Type B pancreatic cell (in vitro differentiated cells): ENCODE measurements around the gene CNTF. TPM values are rescaled to one million over a fixed set of nuclear protein-coding genes. Genes with fewer than 3 reads are reported as not detected.
A peak's percentile ranks its signal among the peaks of the same experiment; 100 is the strongest.

Experiments
- DNase-seq: peaks from one replicate; pipeline ENCODE4 v3.0.0; 2021; ENCODE audit warnings: mixed read lengths; ENCODE audit not compliant: unreplicated experiment; ENCODE audit errors: extremely low spot score
- H3K27ac Mint-ChIP-seq: 2 replicates; pipeline ENCODE4 v1.8.0; 2021; ENCODE audit warnings: mild to moderate bottlenecking, mixed read lengths
- H3K27me3 Mint-ChIP-seq: 2 replicates; pipeline ENCODE4 v1.8.0; 2021; ENCODE audit warnings: mixed read lengths
- H3K36me3 Mint-ChIP-seq: 2 replicates; pipeline ENCODE4 v1.8.0; 2021; ENCODE audit warnings: mixed read lengths
- H3K4me1 Mint-ChIP-seq: one replicate; pipeline ENCODE4 v1.8.0; 2021; ENCODE audit warnings: mixed read lengths; ENCODE audit not compliant: unreplicated experiment
- H3K4me3 Mint-ChIP-seq: 2 replicates; pipeline ENCODE4 v1.8.0; 2021; ENCODE audit warnings: mild to moderate bottlenecking, mixed read lengths
- H3K9me3 Mint-ChIP-seq: 2 replicates; pipeline ENCODE4 v1.8.0; 2021; ENCODE audit warnings: mixed read lengths
- CTCF ChIP-seq: fragments of 200-600 bp; sonication (generic); conservative IDR thresholded peaks from 2 replicates; pipeline ENCODE4 v1.5.0; 2021; ENCODE audit warnings: antibody characterized with exemption, mild to moderate bottlenecking
- total RNA-seq: library from RNA; stranded (reverse); gene quantifications from 2 replicates; pipeline ENCODE4 v1.2.1, GENCODE V29; 2021; ENCODE audit warnings: low replicate concordance

The CNTF gene
- total RNA-seq, 1 donor from 2014 or later, result 2.0 TPM

- no peak for TF ChIP-seq CTCF
- Mint-ChIP-seq H3K4me1 (peaks cover 20% of the 10 kb centered on the region), H3K36me3 (no peaks in the 10 kb centered on the region), H3K9me3 (no peaks in the 10 kb centered on the region), H3K4me3 (peak overlapping the region; percentile 98), H3K27ac (peak overlapping the region; percentile 100), H3K27me3 (no peaks in the 10 kb centered on the region)
- DNase-seq, result no peak
These were observed 44.8 kb upstream of the CNTF start for GRCh38 chr11:58577555-58578135.

GRCh38 chr11:58578136-58578634, 44.3 kb upstream of the CNTF start:
- H3K9me3 Mint-ChIP-seq, result no peaks in the 10 kb centered on the region
- TF ChIP-seq CTCF, result no peak
- peak overlapping the region; percentile 98 for H3K4me3 Mint-ChIP-seq
- DNase-seq, result peak; percentile 96
- peak overlapping the region; percentile 100 for H3K27ac Mint-ChIP-seq
- H3K36me3 Mint-ChIP-seq, result no peaks in the 10 kb centered on the region
- no peaks in the 10 kb centered on the region for H3K27me3 Mint-ChIP-seq
- H3K4me1 Mint-ChIP-seq, result peaks cover 23% of the 10 kb centered on the region

- H3K36me3 Mint-ChIP-seq, result no peaks in the 10 kb centered on the region
These were observed 43.8 kb upstream of the CNTF start, which contains the start of gene ZFP91 for GRCh38 chr11:58578635-58579191. ZFP91 (plus strand) TSS chr11:58579063; CDS start chr11:58579282, 219 bp downstream.

GRCh38 chr11:58579192-58580129, 43.0 kb upstream of the CNTF start:
- peak; percentile 78 for TF ChIP-seq CTCF
- Mint-ChIP-seq H3K27me3 (no peaks in the 10 kb centered on the region), H3K9me3 (no peaks in the 10 kb centered on the region), H3K36me3 (no peaks in the 10 kb centered on the region), H3K27ac (peak overlapping the region; percentile 100), H3K4me3 (peak overlapping the region; percentile 98), H3K4me1 (peaks cover 19% of the 10 kb centered on the region)
- peak; percentile 92 for DNase-seq

More at GRCh38 chr11:58578635-58579191, 43.8 kb upstream of the CNTF start, which contains the start of gene ZFP91:
- Mint-ChIP-seq H3K27ac (peak within 1 kb of the TSS; percentile 100), H3K27me3 (no peaks in the 10 kb centered on the region), H3K9me3 (no peaks in the 10 kb centered on the region), H3K4me3 (peak within 1 kb of the TSS; percentile 98), H3K4me1 (peaks cover 21% of the 10 kb centered on the region)
- no peak for TF ChIP-seq CTCF
- DNase-seq, result peak; percentile 91

GRCh38 chr11:58580311-58580710, 42.2 kb upstream of the CNTF start:
- Mint-ChIP-seq H3K4me1 (peaks cover 16% of the 10 kb centered on the region), H3K27ac (peak overlapping the region; percentile 100), H3K36me3 (no peaks in the 10 kb centered on the region), H3K27me3 (no peaks in the 10 kb centered on the region), H3K4me3 (peak overlapping the region; percentile 97), H3K9me3 (no peaks in the 10 kb centered on the region)
- TF ChIP-seq CTCF, result no peak
- no peak for DNase-seq
